Endothelial cell of umbilical vein (primary cell): Measurements from ENCODE around the gene AP1M1.

Experiments used
- CTCF ChIP-seq, 2 donors: IDR thresholded peaks; 1 replicate in 1 of 2; 2 replicates in 1 of 2; pipeline ENCODE4 v1.5.1; 2011; ENCODE audit warnings: low read length in 2 of 2, mild to moderate bottlenecking in 2 of 2, moderate library complexity in 2 of 2, control low read depth in 1 of 2, inconsistent platforms in 1 of 2, low read depth in 1 of 2; ENCODE audit not compliant: insufficient read depth in 1 of 2; ENCODE audit errors: extremely low read depth in 1 of 2
- EZH2 ChIP-seq: IDR thresholded peaks from 2 replicates; pipeline ENCODE4 v1.6.1; 2012; ENCODE audit warnings: borderline replicate concordance, low read depth, mild to moderate bottlenecking, moderate library complexity, low read length, inconsistent platforms; ENCODE audit not compliant: severe bottlenecking
- FOS ChIP-seq: IDR thresholded peaks from 2 replicates; pipeline ENCODE4 v1.6.1; 2011; ENCODE audit warnings: mild to moderate bottlenecking, low read length, moderate library complexity, borderline replicate concordance; ENCODE audit not compliant: insufficient read depth
- GATA2 ChIP-seq: IDR thresholded peaks from 2 replicates; pipeline ENCODE4 v1.7.0; 2011; ENCODE audit warnings: low read depth, mild to moderate bottlenecking, moderate library complexity, mixed read lengths, low read length; ENCODE audit not compliant: insufficient read length, insufficient read depth
- JUN ChIP-seq: IDR thresholded peaks from 2 replicates; pipeline ENCODE4 v1.6.1; 2011; ENCODE audit warnings: borderline replicate concordance, low read depth; ENCODE audit not compliant: insufficient read length, insufficient read depth
- MAX ChIP-seq: IDR thresholded peaks from 2 replicates; pipeline ENCODE4 v1.6.1; 2011; ENCODE audit not compliant: insufficient read depth, insufficient read length
- MYC ChIP-seq: IDR thresholded peaks from one replicate; pipeline ENCODE4 v1.6.1; 2011; ENCODE audit warnings: mild to moderate bottlenecking, low read depth, low read length
- POLR2A ChIP-seq: IDR thresholded peaks from 2 replicates; pipeline ENCODE4 v1.6.1; 2012; ENCODE audit warnings: low read depth, mild to moderate bottlenecking, control low read depth, low read length
- POLR2AphosphoS5 ChIP-seq: IDR thresholded peaks from 2 replicates; pipeline ENCODE4 v1.6.1; 2012; ENCODE audit warnings: low read depth, mild to moderate bottlenecking, control low read depth, low read length, moderate library complexity; ENCODE audit not compliant: insufficient read depth

GRCh38 chr19:16290692-16291091 is 93.0 kb downstream of the AP1M1 start:
- no peak for TF ChIP-seq CTCF (IDR thresholded peaks at IDR 0.05; ENCODE audit: extremely low read depth in 1 of 2, insufficient read depth in 1 of 2, low read depth in 1 of 2, low read length in 2 of 2)
- peak; percentile 77 for TF ChIP-seq POLR2AphosphoS5
- TF ChIP-seq POLR2A: no peak
- no peak for TF ChIP-seq MAX
- TF ChIP-seq EZH2: no peak
- TF ChIP-seq MYC: peak; percentile 45
- TF ChIP-seq JUN: peak; percentile 41
- peak; percentile 39 for TF ChIP-seq GATA2
- TF ChIP-seq FOS: peak; percentile 86
